Muscle of arm (tissue), 12 donors: Measurements from ENCODE around the gene RNF214. TPM values are rescaled to one million over a fixed set of nuclear protein-coding genes. Genes with fewer than 3 reads are reported as not detected.
"Not testable (repeated sequence)": the region's sequence is repeated elsewhere in the genome, so short reads cannot be mapped to it uniquely, and the experiment has no call there.

ENCODE experiments used
- DNase-seq: peaks from one replicate; pipeline ENCODE4 v3.0.0-alpha.2; 2013
- polyA plus RNA-seq, 12 donors: library from polyadenylated mRNA; unstranded; fragments of 120-200 nt; gene quantifications; one replicate each; pipeline ENCODE4 v1.2.1, GENCODE V29; 2013; ENCODE audit not compliant: insufficient read length in 12 of 12

The RNF214 gene
- polyA plus RNA-seq, 12 donors = 16.7 to 28.8 (median 19.3) TPM; not detected in 1

- no peak for DNase-seq
Measured at GRCh38 chr11:117314840-117315239, 82.4 kb downstream of the RNF214 start.

GRCh38 chr11:117315285-117316196 is 83.1 kb downstream of the RNF214 start:
- DNase-seq = no peak

GRCh38 chr11:117316197-117316961 is 83.9 kb downstream of the RNF214 start, which contains the start of gene BACE1:
Gene BACE1 (minus strand): TSS chr11:117316256. CDS start chr11:117315795, 461 bp downstream.
- peak; percentile 89 for DNase-seq

- DNase-seq = no peak
Measured at GRCh38 chr11:117318738-117319137, 86.3 kb downstream of the RNF214 start.

- DNase-seq = no peak
Measured at GRCh38 chr11:117319214-117319840, 86.9 kb downstream of the RNF214 start.

GRCh38 chr11:117327255-117327566 is 94.7 kb downstream of the RNF214 start:
- not testable (repeated sequence) for DNase-seq

- peak; percentile 96 for DNase-seq
Measured at GRCh38 chr11:117327567-117328374, 95.3 kb downstream of the RNF214 start, which contains the start of gene CEP164. Gene CEP164 (plus strand): TSS chr11:117327854. CDS start chr11:117338587, 10,733 bp downstream.

- DNase-seq = no peak
Measured at GRCh38 chr11:117328375-117329010, 96.0 kb downstream of the RNF214 start.

GRCh38 chr11:117332843-117333242 is 100.4 kb downstream of the RNF214 start:
- DNase-seq = no peak

GRCh38 chr11:117333917-117334316 is 101.4 kb downstream of the RNF214 start:
- no peak for DNase-seq

- no peak for DNase-seq
Measured at GRCh38 chr11:117334896-117335295, 102.4 kb downstream of the RNF214 start.

- DNase-seq = no peak
Measured at GRCh38 chr11:117335399-117335798, 102.9 kb downstream of the RNF214 start.

Other genes starting within 250 kb of the RNF214 start
- 10 to 100 TPM in 11 of 12 donors, not detected in 1; 27.5 to 46.1 (median 38.5) TPM for gene SIK3, start 134.2 kb upstream of the RNF214 start, polyA plus RNA-seq
- gene PAFAH1B2, start 88.4 kb upstream of the RNF214 start, polyA plus RNA-seq = 100 to 1,000 TPM in 1 of 12 donors, 10 to 100 TPM in 11; 45.3 to 201 (median 54.4) TPM
- 10 to 100 TPM in 11 of 12 donors, not detected in 1; 24.6 to 41.0 (median 36.3) TPM for gene SIDT2, start 53.9 kb upstream of the RNF214 start, polyA plus RNA-seq
- gene TAGLN, start 33.3 kb upstream of the RNF214 start, polyA plus RNA-seq = 100 to 1,000 TPM in 2 of 12 donors, 10 to 100 TPM in 9, not detected in 1; 65.6 to 358 (median 88.1) TPM
- 10 to 100 TPM; 17.1 to 58.7 (median 27.3) TPM for gene PCSK7, start 598 bp upstream of the RNF214 start, polyA plus RNA-seq
- 10 to 100 TPM in 11 of 12 donors, not detected in 1; 10.4 to 20.1 (median 14.3) TPM for gene BACE1-AS, start 58.7 kb downstream of the RNF214 start, polyA plus RNA-seq
- gene BACE1, start 83.6 kb downstream of the RNF214 start, polyA plus RNA-seq = 10 to 100 TPM in 11 of 12 donors, not detected in 1; 31.3 to 43.1 (median 38.6) TPM
- gene CEP164, start 95.2 kb downstream of the RNF214 start, polyA plus RNA-seq = 10 to 100 TPM in 11 of 12 donors, not detected in 1; 10.9 to 29.2 (median 12.6) TPM